ENCODE measurements around the gene LAMA2.

Gene LAMA2

DNA sequence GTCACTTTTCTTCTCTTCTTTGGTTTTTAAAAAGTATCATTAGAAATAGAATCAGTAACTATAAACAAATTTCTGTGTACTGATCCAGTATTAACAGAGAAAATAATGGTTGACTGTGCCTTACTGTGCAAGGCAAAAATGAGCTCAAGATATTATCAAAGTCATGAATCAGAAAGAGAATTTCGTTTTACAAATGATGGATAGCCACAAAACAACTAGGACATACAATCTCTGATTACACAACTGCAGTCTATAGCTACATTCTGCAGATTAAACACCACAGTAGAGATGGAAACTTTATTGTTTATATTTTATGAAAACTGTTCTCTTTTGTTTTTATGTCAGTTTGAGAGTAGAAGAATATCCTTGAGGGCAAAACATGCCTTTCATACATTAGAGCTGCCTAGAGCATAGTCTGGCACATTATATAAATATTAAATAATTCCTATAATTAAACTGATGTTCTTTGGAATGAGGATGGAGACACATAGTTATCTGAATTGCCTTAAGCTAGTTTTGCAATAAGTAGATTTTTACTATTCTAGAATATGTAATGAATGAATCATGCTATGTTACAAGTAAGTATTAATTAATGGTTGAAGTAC, 333.1 kb downstream of the LAMA2 start:
- no peak for DNase-seq (ENCODE audit: low spot score)

DNA sequence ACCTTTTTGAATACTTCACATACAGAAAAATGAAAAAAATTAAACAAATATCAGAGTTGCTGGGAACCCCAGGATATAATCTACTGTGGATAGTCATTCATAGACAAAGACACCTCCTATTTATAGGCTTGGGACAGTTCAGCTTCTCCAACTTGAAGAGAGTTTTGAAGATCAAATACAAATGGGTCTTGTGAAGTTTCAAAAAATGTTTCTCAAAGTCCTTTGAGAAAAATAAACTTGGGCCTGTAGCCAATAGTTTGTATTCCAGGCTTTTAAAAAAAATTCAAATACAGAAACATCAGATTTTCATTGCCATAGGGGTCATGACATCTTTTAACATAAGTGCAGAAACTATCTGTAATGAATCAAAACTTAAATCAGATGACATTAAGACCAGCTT, 334.8 kb downstream of the LAMA2 start:
- no peak for DNase-seq (ENCODE audit: low spot score)

DNA sequence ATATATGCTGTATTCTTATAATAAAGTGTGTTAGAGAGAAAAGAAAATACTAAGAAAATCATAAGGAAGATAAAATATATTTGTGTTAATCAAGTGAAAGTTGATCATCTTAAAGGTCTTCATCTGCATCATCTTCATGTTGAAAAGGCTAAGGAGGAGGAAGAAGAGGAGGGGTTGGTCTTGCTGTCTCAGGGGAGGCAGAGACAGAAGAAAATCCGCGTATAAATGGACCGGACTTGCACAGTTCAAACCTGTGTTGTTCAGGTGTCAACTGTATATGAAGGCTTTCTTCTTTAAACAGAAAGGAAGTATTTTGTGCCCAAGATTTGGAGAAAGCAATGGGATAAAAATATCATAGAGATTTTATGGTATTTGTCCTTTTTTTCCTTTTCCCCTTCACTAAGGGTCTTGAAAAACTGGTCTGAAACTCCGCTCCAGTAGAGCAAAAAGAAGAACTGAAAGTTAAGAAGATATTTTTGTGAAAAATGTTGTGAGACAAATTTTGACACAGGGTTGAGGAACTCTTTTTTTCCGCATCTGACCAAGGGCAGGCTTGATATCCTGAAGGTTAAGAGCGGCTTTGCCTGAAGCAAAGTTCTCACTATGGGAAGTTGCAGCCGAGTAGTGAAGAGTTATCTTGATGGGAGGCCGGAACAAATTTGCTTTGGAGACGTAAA, 350.7 kb downstream of the LAMA2 start:
- no peak for DNase-seq (ENCODE audit: low spot score)

DNA sequence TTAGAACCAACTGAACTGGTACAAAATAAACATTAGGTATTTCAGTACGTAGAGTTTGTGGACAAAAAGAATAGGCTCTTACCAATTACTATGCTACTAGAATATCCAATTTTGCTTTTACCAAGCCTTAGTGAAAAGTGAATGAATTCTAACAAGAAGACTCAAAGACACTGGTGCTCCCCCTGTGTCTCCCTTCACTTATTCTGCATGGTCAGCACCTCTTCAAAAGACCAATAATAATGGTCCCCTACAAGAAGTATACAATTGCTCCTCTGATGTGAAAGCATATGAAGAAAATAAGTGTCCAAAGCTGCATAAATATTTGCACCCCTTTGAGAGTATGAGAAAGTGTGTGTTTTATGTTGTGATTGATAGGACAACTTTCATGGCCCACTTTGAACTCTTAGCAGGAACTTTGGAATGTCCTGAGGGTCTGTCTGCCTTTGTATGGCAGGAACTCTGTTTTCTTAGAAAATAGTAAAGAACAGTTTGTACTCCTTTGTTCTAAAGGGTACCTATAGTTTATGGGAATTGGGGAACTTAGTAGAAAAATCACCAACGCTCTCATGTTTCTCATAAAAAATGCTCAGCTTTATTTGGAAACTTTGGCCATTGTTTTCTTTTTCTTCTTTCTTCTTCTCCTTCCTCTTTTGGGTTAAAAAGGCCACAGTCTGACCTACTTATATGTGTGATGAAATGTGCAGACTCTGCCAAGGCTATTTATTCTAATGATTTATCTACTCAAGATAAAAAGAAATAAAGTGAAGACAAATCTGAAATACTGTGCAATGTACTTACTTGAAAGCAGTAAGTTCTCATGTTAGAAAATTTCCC, 352.4 kb downstream of the LAMA2 start:
- no peak for DNase-seq (ENCODE audit: low spot score)

DNA sequence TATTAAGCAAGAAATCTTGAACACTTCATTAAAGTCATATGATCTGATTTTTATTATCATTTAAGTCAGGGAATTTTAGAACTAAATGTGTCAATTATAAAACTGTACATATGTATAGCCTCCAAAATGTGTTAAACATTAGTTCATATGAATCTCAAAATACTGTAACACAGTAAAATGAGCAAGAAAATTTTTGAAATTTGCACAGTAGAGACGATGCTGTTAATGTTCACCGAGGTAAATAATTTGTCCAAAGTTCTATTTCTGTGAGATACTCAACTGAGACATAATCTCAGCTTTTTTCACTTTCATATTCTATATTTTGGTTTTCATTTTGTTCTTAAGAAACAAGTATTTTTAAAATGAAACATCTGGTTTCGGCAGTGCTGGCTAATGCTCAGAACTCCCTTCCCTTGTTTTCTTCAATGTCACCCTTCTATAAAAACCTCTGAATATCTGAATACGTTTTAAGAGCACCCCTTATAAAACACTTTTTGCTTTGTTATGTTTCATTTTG, 353.1 kb downstream of the LAMA2 start:
- DNase-seq (ENCODE audit: low spot score), result no peak

- DNase-seq (ENCODE audit: low spot score), result no peak
These were observed 356.1 kb downstream of the LAMA2 start for GRCh38 chr6:129238991-129239390.

GRCh38 chr6:129239825-129240491, 357.0 kb downstream of the LAMA2 start:
- DNase-seq (ENCODE audit: low spot score), result no peak

DNA sequence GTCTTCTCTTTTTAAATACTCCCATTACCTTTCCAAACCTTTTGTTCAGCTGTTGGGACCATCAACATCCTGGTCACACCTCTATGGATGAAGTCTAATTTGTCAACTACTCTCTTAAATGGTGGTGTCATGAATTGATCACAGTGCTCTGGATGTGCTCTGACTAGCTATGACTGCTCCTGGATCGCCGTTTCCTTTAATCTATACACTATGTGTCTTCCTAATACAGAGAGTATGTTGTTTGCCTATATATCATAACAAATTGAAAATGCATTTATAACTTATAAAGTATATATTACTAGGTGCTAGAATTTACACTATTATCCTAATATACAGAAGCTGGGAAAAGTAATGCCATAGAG, 357.5 kb downstream of the LAMA2 start:
- no peak for DNase-seq (ENCODE audit: low spot score)

- DNase-seq (ENCODE audit: low spot score), result no peak
These were observed 359.6 kb downstream of the LAMA2 start for GRCh38 chr6:129242546-129242945.

DNA sequence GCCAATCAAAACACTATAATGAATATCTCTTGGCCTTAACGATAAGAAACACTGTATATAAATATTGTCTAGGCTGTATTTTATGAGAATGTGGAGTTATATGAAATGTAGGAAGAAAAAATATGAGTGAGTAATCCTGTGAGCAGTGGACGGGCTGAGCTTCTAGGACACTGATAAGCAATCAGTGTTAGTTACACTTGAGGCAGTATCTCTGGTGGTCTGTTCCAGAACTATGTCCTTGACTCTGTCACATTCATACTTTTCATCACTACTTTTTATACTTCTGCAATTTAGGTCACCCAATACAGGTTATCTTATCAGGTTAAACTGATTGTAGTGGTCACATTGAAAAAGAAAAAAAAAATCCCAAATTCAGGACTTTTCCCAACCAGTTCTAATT, 360.4 kb downstream of the LAMA2 start:
- DNase-seq (ENCODE audit: low spot score), result no peak

- DNase-seq (ENCODE audit: low spot score), result no peak
These were observed 366.0 kb downstream of the LAMA2 start for GRCh38 chr6:129248946-129249345.

- peak; percentile 31 for DNase-seq (ENCODE audit: low spot score)
These were observed 368.9 kb downstream of the LAMA2 start for GRCh38 chr6:129251669-129252376.

- DNase-seq (ENCODE audit: low spot score), result no peak
These were observed 369.6 kb downstream of the LAMA2 start for GRCh38 chr6:129252377-129253071.

DNA sequence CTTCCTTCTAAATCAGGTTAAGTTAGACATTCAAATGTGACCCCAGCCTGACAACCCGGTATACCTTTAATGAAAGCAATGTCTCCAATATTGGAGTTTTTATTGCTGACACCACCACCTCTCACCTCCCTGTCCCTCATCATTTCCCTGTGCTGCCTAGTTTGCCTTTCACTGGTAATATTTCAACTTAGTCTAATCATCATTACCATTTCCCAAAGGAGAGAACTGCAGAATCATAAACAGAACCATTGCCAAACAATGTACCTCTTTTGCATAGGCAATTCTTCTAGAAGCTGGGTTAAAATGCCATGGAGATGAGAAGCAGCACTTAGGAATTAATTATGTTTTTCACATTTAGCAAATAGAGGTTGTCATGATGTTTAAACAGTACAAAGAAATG, 370.3 kb downstream of the LAMA2 start:
- DNase-seq (ENCODE audit: low spot score), result no peak

DNA sequence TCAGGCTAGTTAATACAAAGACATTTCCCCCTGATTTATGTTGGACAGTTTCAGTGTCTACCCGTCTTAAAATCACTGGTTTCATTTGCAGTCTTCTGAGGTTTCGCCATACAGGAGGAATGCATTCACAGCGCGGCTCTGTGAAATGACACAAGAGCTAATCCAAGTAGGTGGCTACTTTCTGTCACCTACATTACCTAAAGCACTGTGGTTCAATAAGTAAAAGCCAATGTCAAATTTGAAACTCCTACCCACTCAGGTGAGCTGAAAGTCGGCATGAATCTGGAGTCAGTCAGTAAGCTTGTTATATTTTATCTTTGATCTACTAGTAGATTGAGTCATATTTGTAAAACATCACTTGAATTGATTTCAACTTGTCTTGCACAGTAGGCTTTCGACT, 370.8 kb downstream of the LAMA2 start:
- DNase-seq (ENCODE audit: low spot score), result no peak

- no peak for DNase-seq (ENCODE audit: low spot score)
These were observed 374.3 kb downstream of the LAMA2 start for GRCh38 chr6:129257196-129257595.

GRCh38 chr6:129262661-129263060, 379.7 kb downstream of the LAMA2 start:
- no peak for DNase-seq (ENCODE audit: low spot score)

GRCh38 chr6:129263176-129263575, 380.2 kb downstream of the LAMA2 start:
- no peak for DNase-seq (ENCODE audit: low spot score)

DNA sequence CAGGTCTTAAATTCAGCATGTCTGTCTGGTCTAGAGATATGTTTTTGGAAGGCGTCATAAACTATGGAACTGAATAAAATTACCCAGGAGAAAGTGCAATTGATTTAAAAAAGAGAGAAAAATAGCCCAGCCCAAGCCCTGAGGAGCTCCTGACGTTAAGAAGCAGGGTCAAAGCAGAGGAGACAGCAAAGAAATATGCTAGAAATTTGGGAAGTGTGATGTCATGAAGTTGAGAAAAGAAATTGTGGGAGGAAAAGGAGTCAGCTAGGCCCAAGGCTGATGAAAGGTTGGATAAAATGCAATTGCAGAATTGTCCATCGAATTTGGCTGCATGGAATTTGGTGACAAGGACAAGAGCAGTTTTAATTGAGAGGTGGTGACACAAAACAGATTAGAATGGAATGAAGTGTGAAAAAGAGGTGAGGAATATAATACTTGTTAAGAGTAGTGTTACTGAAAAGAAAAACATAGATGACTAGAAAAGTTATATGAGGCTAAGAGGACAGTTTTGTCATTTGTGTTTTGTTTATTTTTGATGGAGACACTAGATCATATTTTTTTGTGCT, 381.6 kb downstream of the LAMA2 start:
- no peak for DNase-seq (ENCODE audit: low spot score)

DNA sequence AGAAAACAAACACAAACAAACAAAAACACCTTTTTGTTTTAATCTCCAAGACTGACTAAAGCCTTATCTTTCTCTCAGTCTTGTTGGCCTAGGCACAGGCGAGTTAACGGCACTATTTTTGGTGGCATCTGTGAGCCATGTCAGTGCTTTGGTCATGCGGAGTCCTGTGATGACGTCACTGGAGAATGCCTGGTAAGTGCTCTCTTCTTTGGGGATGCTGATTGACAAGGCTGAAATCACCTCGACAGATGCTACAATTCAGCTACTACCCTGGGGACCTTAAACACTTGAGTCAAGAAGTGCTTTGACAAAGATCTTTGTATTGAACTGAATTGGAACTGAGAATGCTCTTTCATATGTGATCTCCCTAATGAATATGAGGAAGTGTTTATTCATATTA, 384.1 kb downstream of the LAMA2 start:
- DNase-seq (ENCODE audit: low spot score), result no peak

- no peak for DNase-seq (ENCODE audit: low spot score)
These were observed 386.1 kb downstream of the LAMA2 start for GRCh38 chr6:129269076-129269475.

Measured in CD4-positive, alpha-beta T cell treated with Interleukin-6 at 100 ng/mL for 8 hours (primary cell).